Fibroblast of lung (primary cell): ENCODE data around the gene UBIAD1. TPM values are rescaled to one million over a fixed set of nuclear protein-coding genes. Genes with fewer than 3 reads are reported as not detected.
"Not testable (repeated sequence)": the region's sequence is repeated elsewhere in the genome, so short reads cannot be mapped to it uniquely, and the experiment has no call there.

ENCODE experiments used
- DNase-seq, 2 donors: peaks; one replicate each; pipeline versions ENCODE4 v3.0.0 to v3.0.0-alpha.2; 2010; ENCODE audit warnings: low read depth in 2 of 2
- H2AFZ ChIP-seq: 2 replicates; pipeline ENCODE4 v1.5.1; 2012; ENCODE audit warnings: low read length, control low read depth, inconsistent platforms
- H3K27ac ChIP-seq: 2 replicates; pipeline ENCODE4 v1.5.1; 2011; ENCODE audit warnings: low read length, control low read depth; ENCODE audit not compliant: insufficient read depth
- H3K27me3 ChIP-seq: 2 replicates; pipeline ENCODE4 v1.5.1; 2011; ENCODE audit warnings: mild to moderate bottlenecking, low read length; ENCODE audit not compliant: control insufficient read depth, insufficient read depth
- H3K36me3 ChIP-seq: 2 replicates; pipeline ENCODE4 v1.5.1; 2011; ENCODE audit warnings: low read length; ENCODE audit not compliant: control insufficient read depth, insufficient read depth
- H3K4me1 ChIP-seq: 2 replicates; pipeline ENCODE4 v1.5.1; 2011; ENCODE audit warnings: low read length; ENCODE audit not compliant: control insufficient read depth, insufficient read depth; ENCODE audit errors: extremely low read depth
- H3K4me2 ChIP-seq: 2 replicates; pipeline ENCODE4 v1.5.1; 2011; ENCODE audit warnings: low read length, control low read depth; ENCODE audit not compliant: insufficient read depth; ENCODE audit errors: extremely low read depth
- H3K4me3 ChIP-seq, 4 experiments: fragments of 200-600 bp in 1 of 4; sonication (generic) in 1 of 4; replicated peaks in 1 of 4; 2 replicates each; pipeline ENCODE4 v1.5.1; 2011 to 2016; ENCODE audit warnings: low read length in 4 of 4, low read depth in 3 of 4, mild to moderate bottlenecking in 3 of 4, control low read depth in 2 of 4, inconsistent platforms in 1 of 4, mixed read lengths in 1 of 4; ENCODE audit not compliant: insufficient read depth in 1 of 4; ENCODE audit errors: control extremely low read depth in 1 of 4
- H3K79me2 ChIP-seq: 2 replicates; pipeline ENCODE4 v1.5.1; 2012; ENCODE audit warnings: mild to moderate bottlenecking, low read length, inconsistent platforms; ENCODE audit not compliant: control insufficient read depth, insufficient read depth
- H3K9ac ChIP-seq: 2 replicates; pipeline ENCODE4 v1.5.1; 2011; ENCODE audit warnings: mild to moderate bottlenecking, low read length, control low read depth; ENCODE audit not compliant: insufficient read depth
- H3K9me3 ChIP-seq: 2 replicates; pipeline ENCODE4 v1.5.1; 2012; ENCODE audit warnings: low read depth, low read length; ENCODE audit not compliant: control insufficient read depth, insufficient read depth
- H4K20me1 ChIP-seq: 2 replicates; pipeline ENCODE4 v1.5.1; 2011; ENCODE audit warnings: low read length; ENCODE audit not compliant: control insufficient read depth, insufficient read depth; ENCODE audit errors: extremely low read depth
- EZH2 ChIP-seq: IDR thresholded peaks from 2 replicates; pipeline ENCODE4 v1.5.1; 2012; ENCODE audit warnings: low read length, control low read depth, mild to moderate bottlenecking; ENCODE audit errors: missing control alignments
- polyA plus RNA-seq, 2 donors: library from polyadenylated mRNA; depleted of rRNA in 1 of 2; stranded (reverse) in 1 of 2; unstranded in 1 of 2; fragments of >200 nt; gene quantifications; 2 replicates each; pipeline ENCODE4 v1.2.1, GENCODE V29; 2011 to 2012; ENCODE audit warnings: missing spikeins in 1 of 2
- total RNA-seq: library from RNA; depleted of rRNA; stranded (reverse); fragments of >200 nt; gene quantifications from 2 replicates; pipeline ENCODE4 v1.2.1, GENCODE V29; 2014
- TF ChIP-seq, protein P1 (sequence below), 2 donors: IDR thresholded peaks in 1 of 2; conservative IDR thresholded peaks in 1 of 2; 1 replicate in 1 of 2; 2 replicates in 1 of 2; pipeline ENCODE4 v1.5.1; 2011 to 2012; ENCODE audit warnings: low read length in 2 of 2, control low read depth in 1 of 2, inconsistent platforms in 1 of 2, low read depth in 1 of 2, mild to moderate bottlenecking in 1 of 2

The UBIAD1 gene
- total and polyA plus RNA-seq, 2 donors (not counting 1 experiment from before 2014, with no cell fraction given) = 7.1 to 7.6 TPM

DNA sequence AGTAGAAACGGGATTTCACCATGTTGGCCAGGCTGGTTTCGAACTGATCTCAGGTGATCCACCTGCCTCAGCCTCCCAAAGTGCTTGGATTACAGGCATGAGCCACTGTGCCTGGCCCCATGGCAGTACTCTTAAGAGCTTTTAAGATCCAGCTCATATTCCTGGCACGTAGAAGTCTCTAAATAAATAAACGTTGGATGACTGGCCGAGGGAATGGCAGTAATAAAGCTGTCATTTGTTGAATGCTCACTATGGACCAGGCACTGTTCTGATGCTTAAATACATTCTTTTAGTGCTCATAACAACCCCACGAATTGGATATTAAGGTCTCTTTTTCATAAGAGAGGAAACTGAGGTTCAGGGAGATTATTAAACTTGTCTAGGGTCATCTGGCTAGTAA lies 20.9 kb downstream of the UBIAD1 start:
- H3K9ac ChIP-seq = no peak overlapping the region
- no peaks in the 10 kb centered on the region for H4K20me1 ChIP-seq
- no peak for DNase-seq
- H2AFZ ChIP-seq = no peak overlapping the region
- no peaks in the 10 kb centered on the region for H3K79me2 ChIP-seq
- no peak for TF ChIP-seq EZH2
- TF ChIP-seq, protein P1, sequence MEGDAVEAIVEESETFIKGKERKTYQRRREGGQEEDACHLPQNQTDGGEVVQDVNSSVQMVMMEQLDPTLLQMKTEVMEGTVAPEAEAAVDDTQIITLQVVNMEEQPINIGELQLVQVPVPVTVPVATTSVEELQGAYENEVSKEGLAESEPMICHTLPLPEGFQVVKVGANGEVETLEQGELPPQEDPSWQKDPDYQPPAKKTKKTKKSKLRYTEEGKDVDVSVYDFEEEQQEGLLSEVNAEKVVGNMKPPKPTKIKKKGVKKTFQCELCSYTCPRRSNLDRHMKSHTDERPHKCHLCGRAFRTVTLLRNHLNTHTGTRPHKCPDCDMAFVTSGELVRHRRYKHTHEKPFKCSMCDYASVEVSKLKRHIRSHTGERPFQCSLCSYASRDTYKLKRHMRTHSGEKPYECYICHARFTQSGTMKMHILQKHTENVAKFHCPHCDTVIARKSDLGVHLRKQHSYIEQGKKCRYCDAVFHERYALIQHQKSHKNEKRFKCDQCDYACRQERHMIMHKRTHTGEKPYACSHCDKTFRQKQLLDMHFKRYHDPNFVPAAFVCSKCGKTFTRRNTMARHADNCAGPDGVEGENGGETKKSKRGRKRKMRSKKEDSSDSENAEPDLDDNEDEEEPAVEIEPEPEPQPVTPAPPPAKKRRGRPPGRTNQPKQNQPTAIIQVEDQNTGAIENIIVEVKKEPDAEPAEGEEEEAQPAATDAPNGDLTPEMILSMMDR (conservative IDR thresholded peaks at IDR 0.05 in 1 of 2, IDR thresholded peaks at IDR 0.05 in 1 of 2; ENCODE audit: low read depth in 1 of 2, low read length in 2 of 2) = no peak
- no peak overlapping the region for H3K4me2 ChIP-seq
- H3K9me3 ChIP-seq = no peaks in the 10 kb centered on the region
- H3K4me3 ChIP-seq = no peak overlapping the region
- H3K36me3 ChIP-seq = no peaks in the 10 kb centered on the region
- H3K4me1 ChIP-seq = no peaks in the 10 kb centered on the region
- no peaks in the 10 kb centered on the region for H3K27me3 ChIP-seq
- H3K27ac ChIP-seq = no peak overlapping the region

DNA sequence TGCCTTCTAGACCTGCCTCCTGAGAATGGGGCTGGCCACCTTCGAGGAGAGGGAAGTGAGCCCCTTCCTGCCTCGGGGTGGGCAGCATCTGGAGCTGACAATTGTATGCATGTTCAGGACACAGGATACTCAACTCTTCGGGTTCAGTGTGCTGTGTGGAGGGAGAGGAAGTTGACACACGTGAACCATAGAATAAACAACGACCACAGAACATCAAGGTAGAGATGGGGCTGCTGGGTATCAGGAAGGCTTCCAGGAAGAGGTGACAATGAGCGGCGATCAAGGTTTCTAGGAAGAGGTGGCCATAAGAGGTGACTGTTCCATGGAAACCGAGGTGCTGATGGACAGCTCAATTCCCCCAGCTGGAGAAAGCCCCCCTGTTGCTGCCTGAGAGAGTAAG lies 22.0 kb downstream of the UBIAD1 start:
- H3K4me1 ChIP-seq = no peaks in the 10 kb centered on the region
- H3K27ac ChIP-seq = no peak overlapping the region
- no peaks in the 10 kb centered on the region for H3K36me3 ChIP-seq
- TF ChIP-seq EZH2 = no peak
- TF ChIP-seq, protein P1 (conservative IDR thresholded peaks at IDR 0.05 in 1 of 2, IDR thresholded peaks at IDR 0.05 in 1 of 2; ENCODE audit: low read depth in 1 of 2, low read length in 2 of 2) = no peak
- H3K4me2 ChIP-seq = no peak overlapping the region
- DNase-seq = no peak
- H2AFZ ChIP-seq = no peak overlapping the region
- no peak overlapping the region for H3K4me3 ChIP-seq
- H3K9ac ChIP-seq = no peak overlapping the region
- H3K27me3 ChIP-seq = no peaks in the 10 kb centered on the region
- H3K79me2 ChIP-seq = no peaks in the 10 kb centered on the region
- H4K20me1 ChIP-seq = no peaks in the 10 kb centered on the region
- no peaks in the 10 kb centered on the region for H3K9me3 ChIP-seq

DNA sequence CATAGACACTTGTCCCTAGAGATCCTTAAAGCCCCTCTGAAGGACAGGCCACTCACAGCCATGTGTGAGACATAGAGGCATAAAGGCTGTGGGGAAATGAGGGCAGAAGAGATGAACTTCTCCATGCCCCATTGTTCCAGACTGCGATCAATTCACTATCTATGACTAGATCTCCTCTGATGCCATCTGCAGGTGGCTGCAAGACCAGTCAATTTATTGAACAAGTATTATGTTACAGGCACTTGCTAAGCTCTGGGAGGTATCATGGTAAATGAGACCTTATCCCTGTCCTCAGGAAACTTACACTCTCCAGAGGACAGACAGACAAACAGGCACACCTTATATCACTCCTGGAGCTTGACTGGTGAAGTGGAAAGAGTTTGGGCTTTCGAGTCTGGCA lies 22.9 kb downstream of the UBIAD1 start:
- H3K9me3 ChIP-seq = no peaks in the 10 kb centered on the region
- H3K9ac ChIP-seq = no peak overlapping the region
- H3K27ac ChIP-seq = no peak overlapping the region
- TF ChIP-seq, protein P1 (conservative IDR thresholded peaks at IDR 0.05 in 1 of 2, IDR thresholded peaks at IDR 0.05 in 1 of 2; ENCODE audit: low read depth in 1 of 2, low read length in 2 of 2) = peak in 1 of 2 donors; percentile 2
- TF ChIP-seq EZH2 = no peak
- no peaks in the 10 kb centered on the region for H3K36me3 ChIP-seq
- no peak for DNase-seq
- no peaks in the 10 kb centered on the region for H4K20me1 ChIP-seq
- no peaks in the 10 kb centered on the region for H3K27me3 ChIP-seq
- no peaks in the 10 kb centered on the region for H3K4me1 ChIP-seq
- no peak overlapping the region for H3K4me2 ChIP-seq
- no peak overlapping the region for H2AFZ ChIP-seq
- no peak overlapping the region for H3K4me3 ChIP-seq
- no peaks in the 10 kb centered on the region for H3K79me2 ChIP-seq

DNA sequence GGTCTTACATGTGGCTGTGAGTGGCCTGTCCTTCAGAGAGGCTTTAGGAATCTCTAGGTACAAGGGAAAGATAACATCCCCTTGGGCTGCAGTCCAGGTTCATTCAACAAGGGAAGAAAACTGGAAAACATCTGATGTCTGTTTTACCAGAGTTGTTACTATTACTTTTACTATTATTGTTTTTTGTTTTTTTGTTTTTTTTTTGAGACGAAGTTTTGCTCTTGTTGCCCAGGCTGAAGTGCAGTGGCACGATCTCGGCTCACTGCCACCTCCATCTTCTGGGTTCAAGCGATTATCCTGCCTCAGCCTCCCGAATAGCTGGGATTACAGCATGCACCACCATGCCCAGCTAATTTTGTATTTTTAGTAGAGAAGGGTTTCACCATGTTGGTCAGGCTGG lies 24.8 kb downstream of the UBIAD1 start:
- H3K27me3 ChIP-seq, H3K4me1 ChIP-seq, H3K9me3 ChIP-seq, H3K79me2 ChIP-seq, H3K27ac ChIP-seq, DNase-seq, H3K4me3 ChIP-seq, H2AFZ ChIP-seq, H3K9ac ChIP-seq, H3K4me2 ChIP-seq, H3K36me3 ChIP-seq, H4K20me1 ChIP-seq: not testable (repeated sequence)
